ENCODE results near the gene HSPA6.

Gene HSPA6

DNA sequence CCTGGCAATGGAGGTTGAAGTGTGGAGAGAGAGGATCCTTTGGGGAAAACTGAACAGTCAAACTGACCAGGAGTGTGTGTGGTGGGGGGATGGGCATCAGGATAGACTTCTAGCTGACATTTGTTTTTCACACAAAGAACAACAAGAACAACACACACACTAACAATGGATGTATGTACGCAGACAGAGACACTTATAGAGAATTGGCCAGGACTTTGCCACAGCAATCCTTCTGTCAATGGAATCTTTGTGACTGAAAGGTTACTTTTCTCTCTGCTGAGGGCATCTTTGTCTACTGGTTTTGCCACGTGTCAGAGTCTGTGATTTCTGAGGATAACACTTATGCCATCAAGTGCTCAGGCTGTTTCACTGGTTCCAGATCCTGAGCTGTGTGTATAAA is 31.5 kb upstream of the HSPA6 start:
- WGBS = 94% methylated on average over 2 of the region's 2 CpGs

DNA sequence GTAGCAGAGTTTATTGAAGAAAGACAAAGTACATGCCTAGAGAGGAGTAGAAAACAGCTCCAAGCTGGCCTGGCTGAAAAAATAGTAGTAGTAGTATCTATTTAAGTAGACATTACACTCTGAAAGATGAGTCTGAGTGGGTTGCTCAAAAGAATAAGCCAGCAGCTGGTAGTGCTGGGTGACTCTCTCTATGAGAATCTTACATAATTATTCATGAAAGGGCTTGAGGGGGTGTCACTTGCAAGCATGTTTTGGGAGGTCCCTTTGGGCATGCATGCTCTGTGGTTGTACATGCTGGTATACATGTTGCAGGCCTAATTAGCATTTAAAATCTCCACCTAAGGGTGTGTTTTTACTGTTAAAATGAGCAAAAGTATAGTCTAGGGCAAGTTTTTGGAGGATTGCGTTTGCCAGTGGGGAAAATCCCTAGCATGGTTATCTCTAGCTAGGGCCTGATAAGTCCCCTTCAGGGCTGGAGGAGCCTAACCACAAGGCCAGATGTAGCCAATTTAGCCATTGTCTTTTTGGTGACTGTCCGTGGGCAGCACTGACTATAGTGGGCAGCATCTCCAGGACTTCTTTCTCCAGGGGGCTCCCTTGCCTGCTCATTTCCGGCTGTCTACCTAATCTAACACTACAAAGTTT is 30.1 kb upstream of the HSPA6 start:
- Histone ChIP-seq H3K9ac (ENCODE audit: low read depth, low read length) (no peak overlapping the region), H3K27me3 (ENCODE audit: insufficient read depth, low read length) (peaks cover 7% of the 10 kb centered on the region)
- WGBS = 69% methylated on average over 3 of the region's 3 CpGs

More for the DNA sequence above, 31.5 kb upstream of the HSPA6 start:
- Histone ChIP-seq H3K9ac (ENCODE audit: low read depth, low read length) (no peak overlapping the region), H3K36me3 (ENCODE audit: insufficient read depth, low read length) (no peaks in the 10 kb centered on the region), H3K9me3 (ENCODE audit: insufficient read depth, low read depth, low read length) (no peaks in the 10 kb centered on the region), H3K27ac (ENCODE audit: low read depth, low read length) (no peak overlapping the region), H3K4me1 (ENCODE audit: insufficient read depth, low read length) (no peaks in the 10 kb centered on the region), H3K27me3 (ENCODE audit: insufficient read depth, low read length) (peaks cover 7% of the 10 kb centered on the region), H3K4me3 (ENCODE audit: low read length) (no peak overlapping the region)

DNA sequence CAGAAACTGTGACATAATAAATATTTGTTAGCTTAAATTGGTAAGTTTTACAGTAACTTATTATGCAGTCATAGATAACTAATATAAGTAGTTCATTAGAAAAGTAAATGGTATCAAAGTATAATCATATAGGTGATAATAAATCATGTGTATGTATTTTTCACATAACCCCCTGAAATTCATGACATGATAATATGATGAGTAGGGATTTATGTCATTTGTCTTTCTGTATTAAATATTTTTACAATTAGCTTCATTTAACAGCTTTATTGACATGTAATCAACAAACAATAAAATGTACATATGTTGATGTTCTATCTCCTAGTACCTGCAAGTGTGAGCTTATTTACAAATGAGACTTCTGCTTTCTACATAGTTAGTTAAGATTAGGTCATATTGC is 28.9 kb upstream of the HSPA6 start:
- Histone ChIP-seq H3K9ac (ENCODE audit: low read depth, low read length) (no peak overlapping the region), H3K27ac (ENCODE audit: low read depth, low read length) (no peak overlapping the region), H3K4me3 (ENCODE audit: low read length) (no peak overlapping the region), H3K9me3 (ENCODE audit: insufficient read depth, low read depth, low read length) (no peaks in the 10 kb centered on the region), H3K4me1 (ENCODE audit: insufficient read depth, low read length) (no peaks in the 10 kb centered on the region), H3K27me3 (ENCODE audit: insufficient read depth, low read length) (peaks cover 3% of the 10 kb centered on the region), H3K36me3 (ENCODE audit: insufficient read depth, low read length) (no peaks in the 10 kb centered on the region)

More for the DNA sequence above, 30.1 kb upstream of the HSPA6 start:
- H3K4me1 ChIP-seq (ENCODE audit: insufficient read depth, low read length) = no peaks in the 10 kb centered on the region
- no peak overlapping the region for H3K4me3 ChIP-seq (ENCODE audit: low read length)
- no peaks in the 10 kb centered on the region for H3K36me3 ChIP-seq (ENCODE audit: insufficient read depth, low read length)
- H3K9me3 ChIP-seq (ENCODE audit: insufficient read depth, low read depth, low read length) = no peaks in the 10 kb centered on the region
- no peak overlapping the region for H3K27ac ChIP-seq (ENCODE audit: low read depth, low read length)

DNA sequence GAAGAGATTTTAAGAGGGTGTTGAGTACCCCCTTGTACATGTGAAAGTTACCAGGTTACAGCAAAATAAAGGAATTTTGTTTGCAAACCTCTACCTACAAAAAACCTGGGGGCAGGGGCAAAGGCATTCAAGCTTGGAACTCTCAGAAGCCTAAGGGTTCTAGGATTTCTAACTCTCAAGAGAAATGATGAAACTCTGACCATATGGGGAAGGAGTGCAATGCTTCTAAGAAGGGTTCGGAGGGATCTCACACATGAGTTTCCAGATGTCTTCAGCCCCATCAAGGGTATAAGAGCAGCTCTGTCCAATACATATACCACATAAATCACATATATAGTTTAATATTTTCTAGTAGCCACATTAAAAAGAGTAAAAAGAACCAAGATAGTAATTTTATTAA is 26.4 kb upstream of the HSPA6 start:
- WGBS = 100% methylated on average over 1 of the region's 1 CpG
- no peaks in the 10 kb centered on the region for H3K9me3 ChIP-seq (ENCODE audit: insufficient read depth, low read depth, low read length)
- H3K36me3 ChIP-seq (ENCODE audit: insufficient read depth, low read length) = no peaks in the 10 kb centered on the region
- H3K4me1 ChIP-seq (ENCODE audit: insufficient read depth, low read length) = no peaks in the 10 kb centered on the region
- H3K4me3 ChIP-seq (ENCODE audit: low read length) = no peak overlapping the region
- H3K9ac ChIP-seq (ENCODE audit: low read depth, low read length) = no peak overlapping the region
- H3K27me3 ChIP-seq (ENCODE audit: insufficient read depth, low read length) = peaks cover 3% of the 10 kb centered on the region; the same call in 1 of the 2 replicates
- no peak overlapping the region for H3K27ac ChIP-seq (ENCODE audit: low read depth, low read length)

DNA sequence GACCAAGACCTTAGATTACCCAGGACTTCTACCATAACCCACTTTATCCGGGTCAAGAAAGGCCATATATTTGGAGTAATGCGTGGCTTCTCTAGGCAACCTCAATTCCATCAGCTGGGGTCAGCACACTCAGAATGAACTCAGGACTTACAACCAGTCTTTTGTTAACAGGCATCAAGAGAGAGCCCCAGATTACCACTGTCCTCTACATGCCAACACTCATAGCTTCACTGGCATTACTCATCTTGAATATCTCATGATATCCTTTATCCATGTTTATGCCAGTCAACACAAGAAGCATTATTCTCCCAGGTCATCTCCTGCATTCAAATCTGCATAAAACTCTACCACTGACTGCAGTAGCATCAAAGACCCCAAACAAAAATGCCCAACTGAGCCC is 25.7 kb upstream of the HSPA6 start:
- 85% methylated on average over 2 of the region's 2 CpGs for WGBS
- Histone ChIP-seq H3K4me1 (ENCODE audit: insufficient read depth, low read length) (no peaks in the 10 kb centered on the region), H3K9ac (ENCODE audit: low read depth, low read length) (no peak overlapping the region), H3K27me3 (ENCODE audit: insufficient read depth, low read length) (peaks cover 3% of the 10 kb centered on the region; the same call in 1 of the 2 replicates), H3K36me3 (ENCODE audit: insufficient read depth, low read length) (no peaks in the 10 kb centered on the region), H3K4me3 (ENCODE audit: low read length) (no peak overlapping the region), H3K27ac (ENCODE audit: low read depth, low read length) (no peak overlapping the region), H3K9me3 (ENCODE audit: insufficient read depth, low read depth, low read length) (no peaks in the 10 kb centered on the region)

DNA sequence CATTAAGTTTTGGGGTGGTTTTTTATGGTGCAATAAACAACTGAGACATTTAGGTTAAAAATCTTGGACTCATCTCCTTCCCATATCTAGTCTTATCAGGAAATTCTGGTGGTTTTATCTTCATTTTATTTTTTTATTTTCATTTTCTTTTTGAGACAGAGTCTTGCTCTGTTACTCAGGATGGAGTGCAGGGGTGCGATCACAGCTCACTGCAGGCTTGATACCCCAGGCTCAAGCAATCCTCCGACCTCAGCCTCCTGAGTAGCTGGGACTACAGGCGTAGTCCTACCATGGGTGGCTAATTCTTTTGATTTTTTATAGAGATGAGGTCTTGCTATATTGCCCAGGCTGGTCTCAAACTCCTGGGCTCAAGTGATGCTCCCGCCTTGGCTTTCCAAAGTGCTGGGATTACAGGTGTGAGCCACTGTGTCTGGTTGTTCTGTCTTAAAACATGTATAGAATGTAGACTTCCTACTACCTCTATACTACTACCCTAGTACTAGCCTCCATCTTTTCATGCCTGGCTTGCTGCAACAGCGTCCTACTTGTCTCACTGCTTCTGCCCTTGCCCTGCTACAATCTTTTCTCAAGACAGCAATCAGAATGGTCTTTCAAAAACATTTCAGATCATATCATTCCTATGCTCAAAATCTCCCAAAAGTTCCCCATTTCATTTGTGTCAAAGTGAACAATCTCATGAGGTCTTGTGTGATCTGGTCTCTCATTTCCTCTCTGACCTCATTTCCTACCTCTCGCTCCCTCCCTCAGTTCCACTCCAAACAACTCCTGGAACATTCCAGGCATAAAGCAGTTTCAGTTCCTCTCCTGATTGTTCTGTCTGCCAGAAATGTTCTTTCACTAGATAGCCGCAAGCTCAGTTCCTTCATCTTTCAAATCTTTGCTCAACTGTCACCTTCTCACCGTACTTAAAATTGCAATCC is 25.0 kb upstream of the HSPA6 start:
- no peak overlapping the region for H3K9ac ChIP-seq (ENCODE audit: low read depth, low read length)
- H3K9me3 ChIP-seq (ENCODE audit: insufficient read depth, low read depth, low read length) = no peaks in the 10 kb centered on the region
- H3K36me3 ChIP-seq (ENCODE audit: insufficient read depth, low read length) = no peaks in the 10 kb centered on the region
- WGBS = 94% methylated on average over 8 of the region's 8 CpGs
- no peak overlapping the region for H3K4me3 ChIP-seq (ENCODE audit: low read length)
- H3K4me1 ChIP-seq (ENCODE audit: insufficient read depth, low read length) = no peaks in the 10 kb centered on the region
- H3K27ac ChIP-seq (ENCODE audit: low read depth, low read length) = no peak overlapping the region
- peaks cover 4% of the 10 kb centered on the region; the same call in 1 of the 2 replicates for H3K27me3 ChIP-seq (ENCODE audit: insufficient read depth, low read length)

DNA sequence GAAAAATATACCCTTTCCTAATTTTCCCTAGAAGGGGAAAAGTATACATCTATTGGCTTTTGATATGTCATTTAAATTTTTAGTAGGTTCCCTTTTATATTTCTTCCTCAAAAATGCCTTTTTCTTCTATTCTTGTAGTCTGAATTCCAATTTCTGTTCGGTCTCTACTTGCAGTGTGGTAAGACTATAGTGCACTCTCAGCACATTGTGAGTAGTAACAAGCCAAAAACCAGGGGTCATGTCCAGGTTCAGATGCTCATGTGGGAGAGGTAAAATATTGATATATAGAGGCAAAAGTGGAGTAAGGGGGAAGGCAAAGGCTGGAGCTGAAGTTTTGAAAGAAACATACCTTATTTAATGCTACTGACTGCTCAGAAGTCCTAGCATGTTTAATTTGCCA is 23.1 kb upstream of the HSPA6 start:
- 100% methylated on average over 1 of the region's 1 CpG for WGBS
- Histone ChIP-seq H3K27me3 (ENCODE audit: insufficient read depth, low read length) (peaks cover 5% of the 10 kb centered on the region; the same call in 1 of the 2 replicates), H3K4me3 (ENCODE audit: low read length) (no peak overlapping the region), H3K9ac (ENCODE audit: low read depth, low read length) (no peak overlapping the region), H3K36me3 (ENCODE audit: insufficient read depth, low read length) (no peaks in the 10 kb centered on the region), H3K4me1 (ENCODE audit: insufficient read depth, low read length) (no peaks in the 10 kb centered on the region), H3K27ac (ENCODE audit: low read depth, low read length) (no peak overlapping the region), H3K9me3 (ENCODE audit: insufficient read depth, low read depth, low read length) (no peaks in the 10 kb centered on the region)

DNA sequence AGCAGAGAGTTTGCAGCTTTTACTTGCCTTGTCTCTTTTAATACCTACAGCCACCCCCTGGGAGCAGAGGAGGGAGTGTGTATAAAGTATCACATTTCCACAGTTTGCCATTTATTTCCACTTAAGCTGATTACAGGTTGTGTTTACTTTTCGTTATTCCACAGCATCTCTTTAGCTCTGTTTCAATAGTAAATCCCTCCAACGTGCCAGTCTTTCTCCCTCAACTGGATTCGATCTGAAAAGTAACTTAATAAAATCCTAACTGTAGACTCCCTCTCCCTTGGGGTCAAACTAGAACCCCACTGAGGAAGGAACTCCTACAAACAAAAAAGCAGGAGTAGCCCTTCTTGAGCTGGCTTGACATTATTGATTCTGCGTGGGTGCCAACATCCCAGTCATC is 22.2 kb upstream of the HSPA6 start:
- H3K36me3 ChIP-seq (ENCODE audit: insufficient read depth, low read length) = no peaks in the 10 kb centered on the region

DNA sequence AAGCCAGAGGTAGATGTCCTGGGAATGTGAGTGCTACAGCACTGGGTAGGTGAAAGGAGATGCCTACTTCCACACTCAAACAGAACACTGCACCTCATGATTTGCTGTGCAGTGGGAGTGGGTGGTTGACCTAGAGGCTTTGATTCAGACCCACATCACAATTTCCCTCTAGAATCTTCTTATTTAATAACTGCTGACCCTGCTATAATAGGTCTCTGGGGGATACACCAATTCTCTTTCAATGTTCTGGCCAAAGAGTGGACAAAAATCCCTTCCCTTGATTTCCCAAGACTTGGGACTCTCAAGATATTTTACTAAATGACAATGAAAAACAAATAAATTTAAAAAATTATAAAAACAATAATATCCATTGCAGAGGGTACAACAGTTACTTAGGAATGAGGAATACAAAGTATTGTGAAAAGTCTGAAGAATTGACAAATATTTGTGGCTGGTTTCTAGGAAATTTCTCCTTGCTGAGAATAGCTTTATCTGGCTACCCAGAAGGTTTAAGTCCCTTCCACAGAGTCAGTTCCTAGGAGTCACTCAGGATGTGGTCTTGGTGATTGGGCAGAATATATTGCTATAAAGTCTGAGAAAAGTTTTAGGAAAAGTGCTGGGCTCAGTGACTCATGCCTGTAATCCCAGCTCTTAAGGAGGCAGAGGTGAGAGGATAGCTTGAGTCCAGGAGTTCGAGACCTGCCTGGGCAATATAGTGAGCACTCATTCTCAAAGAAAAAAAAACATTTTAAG is 21.5 kb upstream of the HSPA6 start:
- Histone ChIP-seq H3K4me3 (ENCODE audit: low read length) (no peak overlapping the region), H3K36me3 (ENCODE audit: insufficient read depth, low read length) (no peaks in the 10 kb centered on the region), H3K4me1 (ENCODE audit: insufficient read depth, low read length) (peaks cover 10% of the 10 kb centered on the region), H3K27me3 (ENCODE audit: insufficient read depth, low read length) (peaks cover 5% of the 10 kb centered on the region; the same call in 1 of the 2 replicates), H3K27ac (ENCODE audit: low read depth, low read length) (no peak overlapping the region), H3K9ac (ENCODE audit: low read depth, low read length) (no peak overlapping the region), H3K9me3 (ENCODE audit: insufficient read depth, low read depth, low read length) (no peaks in the 10 kb centered on the region)
- WGBS = 50% methylated on average over 1 of the region's 1 CpG

More for the DNA sequence above, 22.2 kb upstream of the HSPA6 start:
- H3K4me1 ChIP-seq (ENCODE audit: insufficient read depth, low read length) = peaks cover 9% of the 10 kb centered on the region
- no peak overlapping the region for H3K4me3 ChIP-seq (ENCODE audit: low read length)
- WGBS = 84% methylated on average over 4 of the region's 4 CpGs
- H3K9ac ChIP-seq (ENCODE audit: low read depth, low read length) = no peak overlapping the region
- H3K27ac ChIP-seq (ENCODE audit: low read depth, low read length) = no peak overlapping the region
- peaks cover 5% of the 10 kb centered on the region; the same call in 1 of the 2 replicates for H3K27me3 ChIP-seq (ENCODE audit: insufficient read depth, low read length)
- H3K9me3 ChIP-seq (ENCODE audit: insufficient read depth, low read depth, low read length) = no peaks in the 10 kb centered on the region

DNA sequence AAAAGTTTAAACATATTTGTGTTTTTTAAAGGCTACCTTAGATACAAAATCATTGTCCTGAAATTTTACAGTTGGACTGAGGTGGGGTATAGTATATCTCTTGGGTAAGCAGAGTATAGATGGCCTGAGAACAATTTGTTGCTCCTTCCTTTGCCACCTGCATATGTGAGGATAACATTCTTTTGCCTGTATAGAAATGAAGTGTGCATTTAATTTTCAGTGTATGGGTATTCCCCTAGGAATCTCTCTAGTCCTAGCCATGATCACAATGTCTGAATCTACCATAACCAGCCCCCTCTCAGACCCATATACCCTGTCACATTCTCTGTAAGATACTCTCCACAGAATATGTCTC is 21.0 kb upstream of the HSPA6 start:
- H3K36me3 ChIP-seq (ENCODE audit: insufficient read depth, low read length) = no peaks in the 10 kb centered on the region
- no peaks in the 10 kb centered on the region for H3K9me3 ChIP-seq (ENCODE audit: insufficient read depth, low read depth, low read length)
- H3K27me3 ChIP-seq (ENCODE audit: insufficient read depth, low read length) = peaks cover 5% of the 10 kb centered on the region; the same call in 1 of the 2 replicates
- H3K4me1 ChIP-seq (ENCODE audit: insufficient read depth, low read length) = peaks cover 10% of the 10 kb centered on the region
- H3K27ac ChIP-seq (ENCODE audit: low read depth, low read length) = no peak overlapping the region
- no peak overlapping the region for H3K9ac ChIP-seq (ENCODE audit: low read depth, low read length)
- no peak overlapping the region for H3K4me3 ChIP-seq (ENCODE audit: low read length)

DNA sequence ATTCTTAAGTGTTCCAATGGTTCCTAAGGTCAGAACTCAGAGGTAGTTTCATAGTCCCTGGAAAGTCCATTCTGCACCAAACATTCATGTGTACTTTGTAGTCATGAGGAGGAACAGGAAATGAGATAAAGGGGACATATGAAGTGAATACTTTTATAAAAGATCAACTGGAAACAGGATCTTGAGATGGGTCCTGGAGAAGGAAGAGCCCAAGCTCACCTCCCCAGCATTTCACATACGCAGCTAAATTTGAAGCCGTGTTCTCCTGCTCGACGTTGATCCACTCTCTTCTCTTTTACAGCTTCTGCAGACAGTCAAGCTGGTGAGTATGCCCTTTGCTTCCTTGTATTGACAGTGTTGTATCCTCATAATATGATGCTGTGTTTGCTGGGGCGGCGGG is 18.7 kb upstream of the HSPA6 start:
- H3K9ac ChIP-seq (ENCODE audit: low read depth, low read length) = no peak overlapping the region

More for the DNA sequence above, 18.7 kb upstream of the HSPA6 start:
- no peak overlapping the region for H3K4me3 ChIP-seq (ENCODE audit: low read length)
- H3K27me3 ChIP-seq (ENCODE audit: insufficient read depth, low read length) = peaks cover 3% of the 10 kb centered on the region; the same call in 1 of the 2 replicates
- peaks cover 10% of the 10 kb centered on the region for H3K4me1 ChIP-seq (ENCODE audit: insufficient read depth, low read length)
- no peaks in the 10 kb centered on the region for H3K36me3 ChIP-seq (ENCODE audit: insufficient read depth, low read length)
- H3K27ac ChIP-seq (ENCODE audit: low read depth, low read length) = no peak overlapping the region
- H3K9me3 ChIP-seq (ENCODE audit: insufficient read depth, low read depth, low read length) = no peaks in the 10 kb centered on the region
- 93% methylated on average over 6 of the region's 6 CpGs for WGBS

Data from HUES64 (cell line).